GM19035 (cell line): ENCODE measurements around the gene GGACT.

Experiments
- ATAC-seq: cut with Tn5 transposase; IDR thresholded peaks from one replicate; pipeline ENCODE4 v1.9.1; 2021; ENCODE audit not compliant: unreplicated experiment

GGACT gene

GRCh38 chr13:100483841-100484381 lies 104.7 kb downstream of the GGACT start:
- ATAC-seq = no peak

- no peak for ATAC-seq
Observed at GRCh38 chr13:100483139-100483538, 105.5 kb downstream of the GGACT start.

- ATAC-seq = no peak
Observed at GRCh38 chr13:100480676-100481075, 107.9 kb downstream of the GGACT start.
